ENCODE measurements around the gene PDZD4. TPM values are rescaled to one million over a fixed set of nuclear protein-coding genes. Genes with fewer than 3 reads are reported as not detected.

Gene PDZD4
- total and polyA plus RNA-seq, 12 donors, result 0.69 to 39.2 (median 3.7) TPM

GRCh38 chrX:153868576-153869472 lies 38.5 kb upstream of the PDZD4 start:
- H3K4me3 ChIP-seq, result no peak overlapping the region
- TF ChIP-seq CTCF (IDR thresholded peaks at IDR 0.05) (no peak), POLR2A (IDR thresholded peaks at IDR 0.05) (no peak)
- no peaks in the 10 kb centered on the region for H3K9me3 ChIP-seq (replicated peaks in 1 of 3)
- intact Hi-C loops (cut with DNase I), result no loop called here
- H3K4me1 ChIP-seq (replicated peaks in 1 of 2), result no peaks in the 10 kb centered on the region
- 88 to 93% (median 88%) methylated on average over 3 to 26 of the region's 26 CpGs for WGBS, 4 donors
- H3K36me3 ChIP-seq (replicated peaks in 1 of 2), result no peaks in the 10 kb centered on the region
- peaks cover 19% of the 10 kb centered on the region for H3K27me3 ChIP-seq
- DNase-seq, result no peak
- H3K27ac ChIP-seq, result no peak overlapping the region

DNA sequence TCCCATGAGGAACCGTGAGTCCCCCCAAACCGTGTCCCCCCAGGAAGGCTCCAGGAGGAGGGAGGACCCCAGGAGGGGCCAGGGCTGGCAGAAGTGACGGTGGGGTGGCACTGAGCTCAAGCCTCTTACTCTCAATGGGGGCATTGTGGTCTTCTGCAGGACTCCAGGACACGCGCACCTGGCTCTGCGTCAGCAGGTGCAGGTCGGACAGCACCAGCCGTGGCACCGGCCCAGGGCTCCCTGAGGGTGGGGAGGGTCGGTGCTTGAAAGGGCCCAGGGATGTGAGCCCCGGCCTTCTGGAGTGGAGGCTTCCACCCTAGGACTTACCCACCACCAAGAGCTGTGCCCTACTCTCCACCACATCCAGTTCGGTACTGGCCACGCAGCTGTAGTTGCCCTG lies 37.3 kb upstream of the PDZD4 start:
- intact Hi-C loops (cut with DNase I), result no loop called here
- Histone ChIP-seq H3K4me1 (replicated peaks in 1 of 2) (no peaks in the 10 kb centered on the region), H3K27me3 (peaks cover 30% of the 10 kb centered on the region), H3K36me3 (replicated peaks in 1 of 2) (no peaks in the 10 kb centered on the region), H3K4me3 (no peak overlapping the region), H3K27ac (no peak overlapping the region), H3K9me3 (replicated peaks in 1 of 3) (no peaks in the 10 kb centered on the region)
- TF ChIP-seq CTCF (IDR thresholded peaks at IDR 0.05) (no peak), POLR2A (IDR thresholded peaks at IDR 0.05) (no peak)
- no peak for DNase-seq
- 84 to 100% (median 92%) methylated on average over 1 to 13 of the region's 13 CpGs; no CpG with 5 or more reads in 1 of the 4 donors for WGBS, 4 donors

GRCh38 chrX:153867139-153867538 lies 36.8 kb upstream of the PDZD4 start:
- Histone ChIP-seq H3K4me1 (replicated peaks in 1 of 2) (no peaks in the 10 kb centered on the region), H3K27me3 (peaks cover 31% of the 10 kb centered on the region), H3K27ac (no peak overlapping the region), H3K36me3 (replicated peaks in 1 of 2) (no peaks in the 10 kb centered on the region), H3K9me3 (replicated peaks in 1 of 3) (no peaks in the 10 kb centered on the region), H3K4me3 (no peak overlapping the region)
- DNase-seq, result no peak
- intact Hi-C loops (cut with DNase I), result no loop called here
- TF ChIP-seq CTCF (IDR thresholded peaks at IDR 0.05) (no peak), POLR2A (IDR thresholded peaks at IDR 0.05) (no peak)
- WGBS, 4 donors, result 60 to 79% (median 74%) methylated on average over 1 to 9 of the region's 9 CpGs

- Histone ChIP-seq H3K4me1 (replicated peaks in 1 of 2) (no peaks in the 10 kb centered on the region), H3K4me3 (no peak overlapping the region), H3K9me3 (replicated peaks in 1 of 3) (no peaks in the 10 kb centered on the region), H3K36me3 (replicated peaks in 1 of 2) (no peaks in the 10 kb centered on the region), H3K27me3 (peaks cover 31% of the 10 kb centered on the region), H3K27ac (no peak overlapping the region)
- no peak for TF ChIP-seq CTCF (IDR thresholded peaks at IDR 0.05)
- no peak for TF ChIP-seq POLR2A (IDR thresholded peaks at IDR 0.05)
- WGBS, 4 donors, result 60 to 90% (median 87%) methylated on average over 4 to 22 of the region's 22 CpGs
- intact Hi-C loops (cut with DNase I), result no loop called here
- no peak for DNase-seq
These were observed 36.1 kb upstream of the PDZD4 start for GRCh38 chrX:153866302-153867019.
